Activated CD4-positive, alpha-beta T cell treated with anti-CD3 and anti-CD28 coated beads, Interleukin-2, amount 50 U/mL, for 16 hours (primary cell): ENCODE results near the gene NPTX1.

Experiments used
- DNase-seq: peaks from one replicate; pipeline ENCODE4 v3.0.0-alpha.2; 2020

Gene NPTX1

GRCh38 chr17:80456465-80457235, 19.8 kb downstream of the NPTX1 start:
- no peak for DNase-seq

DNA sequence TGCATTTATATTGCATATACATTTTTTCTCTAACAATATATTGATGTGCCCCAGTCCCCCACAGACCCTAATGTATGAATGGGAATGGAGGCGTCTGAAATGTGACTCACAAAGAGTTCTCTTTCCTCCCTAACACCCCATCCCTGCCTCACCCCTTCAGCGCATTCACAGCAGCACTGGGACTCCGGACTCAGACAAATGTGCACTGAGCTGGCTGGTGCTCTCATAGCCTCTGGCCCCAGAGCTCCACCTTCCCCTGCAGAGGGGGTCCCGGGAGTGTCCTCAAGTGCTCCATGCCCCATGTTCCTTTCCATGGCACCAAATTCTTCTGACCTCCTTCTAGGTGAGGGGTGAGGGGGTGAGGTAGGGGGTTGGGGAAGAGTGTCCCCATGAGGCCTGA, 20.6 kb downstream of the NPTX1 start:
- no peak for DNase-seq

DNA sequence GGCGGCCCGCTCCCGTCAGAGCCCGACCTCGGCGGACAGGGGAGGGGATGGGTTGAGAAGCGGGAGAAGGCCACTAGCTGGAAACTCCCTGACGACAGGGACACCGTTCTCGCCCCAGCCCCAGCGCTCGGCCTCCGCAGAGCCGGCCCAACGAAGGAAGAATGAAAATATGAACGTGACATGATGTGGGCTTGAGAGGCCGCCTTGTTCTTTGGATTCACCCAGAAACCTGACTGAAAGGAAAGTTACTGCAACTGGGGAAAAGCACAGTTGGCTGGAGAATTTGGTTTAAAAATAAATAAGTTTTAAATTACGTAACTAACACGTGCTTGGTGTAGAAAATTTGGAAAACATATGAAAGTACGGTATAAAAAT, 21.1 kb downstream of the NPTX1 start:
- peak; percentile 49 for DNase-seq

DNA sequence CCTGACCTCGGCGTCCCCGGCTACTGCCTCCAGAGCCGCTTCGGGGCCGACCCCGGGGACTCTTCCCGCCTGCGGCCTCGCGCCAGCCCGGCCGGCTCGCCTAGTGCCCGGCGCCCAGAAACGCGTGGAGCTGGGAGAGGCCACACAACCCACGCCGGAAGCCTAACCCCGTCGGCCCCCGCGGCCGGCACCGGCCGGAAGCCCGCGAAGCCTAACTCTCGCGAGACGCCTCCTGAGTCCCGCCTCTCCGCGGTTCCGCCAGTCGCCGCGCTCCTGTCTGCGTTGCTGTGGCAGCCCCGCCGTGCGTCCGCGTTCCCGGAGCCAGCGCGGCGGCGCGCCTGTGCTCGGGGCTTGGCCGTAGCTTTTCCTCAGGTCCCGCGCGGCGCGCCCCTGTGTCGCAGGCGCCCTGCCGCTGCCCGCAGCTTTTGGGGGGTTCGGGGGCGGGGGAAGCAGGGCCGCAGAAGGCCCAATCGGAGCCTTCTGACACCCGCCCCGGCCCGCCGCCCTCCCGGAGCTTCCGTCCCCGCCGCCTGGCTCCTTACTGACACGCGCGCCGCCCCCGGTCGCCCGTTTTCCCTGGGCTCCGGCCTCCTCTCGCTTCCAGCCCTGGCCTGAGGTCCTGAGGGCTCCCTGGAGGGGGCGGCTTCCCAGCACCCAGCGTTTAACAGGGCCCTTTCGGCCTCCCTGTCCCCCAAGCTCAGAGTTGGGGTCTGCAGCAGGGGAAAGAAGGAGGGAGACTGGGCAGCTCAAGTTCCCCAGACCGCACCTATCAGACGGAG, 21.7 kb downstream of the NPTX1 start:
- peak; percentile 98 for DNase-seq

DNA sequence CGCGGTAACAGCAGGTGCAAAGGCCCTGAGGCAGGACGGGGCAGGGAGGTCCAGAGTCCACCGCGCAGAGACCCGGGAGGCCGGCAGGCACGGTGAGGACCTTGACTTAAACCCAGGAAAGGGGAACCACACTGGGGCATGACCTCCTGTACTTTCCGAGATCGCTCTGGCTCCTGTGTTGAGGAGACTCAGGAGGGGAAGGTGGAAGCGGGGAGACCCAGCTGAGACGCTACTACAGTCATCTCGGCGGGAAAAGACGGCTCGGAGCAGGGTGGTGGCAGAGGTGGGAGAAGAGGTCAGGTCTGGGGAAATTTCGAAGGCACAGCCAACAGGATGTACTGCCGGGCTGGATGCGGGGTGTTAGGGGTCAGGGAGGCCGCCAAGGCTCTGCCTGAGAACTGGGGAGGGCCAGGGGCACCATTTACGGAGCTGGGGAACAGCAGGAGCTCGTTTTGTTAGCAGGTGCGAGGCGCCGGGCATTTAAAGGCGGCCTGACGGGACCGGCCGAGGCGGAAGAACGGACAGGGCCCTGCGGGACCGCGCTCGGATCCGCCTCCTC, 22.3 kb downstream of the NPTX1 start:
- no peak for DNase-seq

GRCh38 chr17:80453126-80453997, 23.0 kb downstream of the NPTX1 start:
- DNase-seq: no peak

DNA sequence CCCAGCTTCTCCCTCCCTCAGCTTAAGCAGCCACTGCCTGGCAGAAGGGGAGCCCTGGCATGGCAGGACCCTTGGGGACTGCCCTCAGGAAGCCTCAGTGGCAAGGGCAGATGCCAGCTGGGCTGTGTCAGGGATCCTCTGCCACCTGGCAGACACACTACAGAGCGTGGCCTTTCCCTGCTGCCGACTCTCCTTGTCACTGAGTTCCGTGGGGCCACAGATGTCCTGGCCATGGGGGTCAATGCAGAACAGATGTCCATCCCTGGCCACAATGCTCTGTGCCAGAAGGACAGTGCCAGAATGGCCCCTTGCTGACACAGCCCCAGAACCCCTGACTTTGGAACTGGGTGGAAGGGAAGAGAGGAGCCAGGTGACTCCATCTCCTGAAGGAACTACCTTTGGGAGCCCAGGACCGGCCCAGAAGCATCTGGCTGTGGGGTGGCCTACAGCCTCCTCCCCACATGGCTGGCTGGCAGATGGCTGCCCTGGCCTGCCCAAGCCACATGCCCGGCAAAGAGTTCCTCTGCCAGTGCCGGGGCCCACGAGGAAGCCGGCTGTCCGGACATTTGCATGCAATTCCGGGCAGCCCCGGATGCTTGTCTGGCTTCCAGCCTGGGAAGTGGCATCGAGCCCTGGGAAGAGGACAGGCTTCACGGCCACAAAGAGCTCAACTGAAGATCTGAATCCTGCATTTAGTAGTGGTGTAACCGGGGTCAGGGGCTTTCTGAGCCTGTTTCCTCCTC, 24.1 kb downstream of the NPTX1 start:
- no peak for DNase-seq

- DNase-seq: no peak
Observed at GRCh38 chr17:80451104-80451775, 25.2 kb downstream of the NPTX1 start.

DNA sequence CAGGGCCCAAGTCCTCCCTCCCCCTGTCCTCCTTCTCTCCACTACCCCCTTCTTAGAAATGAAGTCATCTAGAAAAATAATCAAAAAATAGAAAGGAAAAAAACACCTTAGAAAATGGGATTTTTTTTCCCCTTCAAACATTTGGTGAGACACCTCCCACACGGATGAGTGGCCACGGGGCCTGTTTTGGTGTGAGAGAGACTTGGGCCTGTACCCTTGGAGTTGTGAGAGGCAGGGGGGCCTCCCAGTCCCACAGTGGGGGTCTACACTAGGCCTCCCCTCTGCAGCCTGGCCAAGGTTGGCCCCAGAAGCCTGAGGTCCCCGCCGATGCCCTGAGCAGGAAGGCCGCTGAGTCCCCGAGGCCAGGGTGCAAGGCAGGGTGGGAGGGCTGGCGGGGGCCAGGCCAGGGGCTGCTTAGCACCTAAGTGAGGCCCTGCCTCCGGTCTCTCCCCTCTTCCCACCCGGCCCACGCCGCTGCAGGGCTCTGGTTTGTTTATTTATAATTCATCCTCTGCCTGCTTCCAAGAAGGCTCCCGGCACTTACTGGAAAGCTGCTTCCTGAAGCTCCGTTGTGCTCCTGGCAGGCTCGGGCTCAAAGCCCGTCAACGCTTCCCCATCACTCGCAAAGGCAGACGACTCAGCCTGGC, 26.4 kb downstream of the NPTX1 start:
- DNase-seq: no peak

- no peak for DNase-seq
Observed at GRCh38 chr17:80449194-80449929, 27.0 kb downstream of the NPTX1 start.

- no peak for DNase-seq
Observed at GRCh38 chr17:80447790-80448189, 28.6 kb downstream of the NPTX1 start.

GRCh38 chr17:80446645-80447405, 29.6 kb downstream of the NPTX1 start:
- no peak for DNase-seq

GRCh38 chr17:80445726-80446110, 30.7 kb downstream of the NPTX1 start:
- DNase-seq: no peak

- no peak for DNase-seq
Observed at GRCh38 chr17:80445007-80445725, 31.2 kb downstream of the NPTX1 start.

- no peak for DNase-seq
Observed at GRCh38 chr17:80444644-80444979, 31.8 kb downstream of the NPTX1 start.

DNA sequence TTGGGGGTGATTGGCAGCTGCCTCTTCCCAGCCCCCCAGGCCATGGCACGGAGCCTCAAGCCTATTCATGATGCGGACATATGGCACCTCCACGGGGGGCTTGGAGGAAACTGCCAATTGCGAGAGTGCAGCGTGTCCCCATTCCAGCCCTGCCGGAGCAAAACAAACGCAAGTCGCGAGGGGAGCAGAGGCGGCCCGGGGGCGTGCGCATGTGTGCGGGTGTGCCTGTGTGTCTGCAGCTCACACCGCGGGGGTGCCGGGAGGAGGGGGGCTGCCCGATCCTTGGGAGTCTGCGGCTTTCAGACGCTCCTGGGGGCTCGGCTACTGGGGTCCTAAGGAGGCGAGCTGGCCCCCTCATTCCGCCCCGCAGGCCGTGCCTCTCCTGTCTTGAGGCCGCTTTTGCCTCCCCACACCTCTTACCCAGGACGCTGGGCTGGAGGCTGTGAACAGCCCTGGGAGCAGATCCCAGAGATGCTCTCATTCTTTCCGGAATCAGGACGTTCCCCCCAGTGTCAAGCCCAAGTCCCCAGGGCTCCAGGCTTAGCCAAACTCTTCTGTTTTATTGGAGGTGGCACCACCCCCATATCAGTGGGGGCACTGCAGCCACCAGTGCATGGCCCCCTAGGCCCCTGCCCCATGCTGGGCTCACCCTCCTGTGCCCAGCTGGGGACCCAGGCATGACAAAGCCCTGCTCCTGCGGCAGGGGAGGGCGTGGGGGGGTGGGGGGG, 32.3 kb downstream of the NPTX1 start:
- no peak for DNase-seq

DNA sequence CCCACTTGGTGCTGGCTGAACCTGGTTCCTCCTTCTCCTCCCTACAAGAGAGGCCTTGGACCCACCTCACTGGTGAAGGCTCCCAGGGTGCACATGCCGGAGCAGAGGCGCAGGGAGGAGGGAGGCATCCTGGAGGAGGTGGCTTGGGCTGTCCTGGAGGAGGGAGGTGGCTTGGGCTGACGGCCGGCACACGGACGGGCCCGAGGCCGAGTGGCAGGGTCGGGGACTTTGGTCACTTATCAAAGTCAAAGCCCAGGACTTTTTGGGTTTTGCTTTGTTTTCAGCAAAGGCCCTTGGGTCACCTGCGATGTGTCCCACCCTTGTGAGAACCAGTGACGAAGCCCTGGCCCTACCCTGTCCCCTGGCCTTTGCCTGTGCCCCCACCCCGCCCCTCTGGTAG, 32.9 kb downstream of the NPTX1 start:
- no peak for DNase-seq

GRCh38 chr17:80442764-80443163, 33.6 kb downstream of the NPTX1 start:
- no peak for DNase-seq

DNA sequence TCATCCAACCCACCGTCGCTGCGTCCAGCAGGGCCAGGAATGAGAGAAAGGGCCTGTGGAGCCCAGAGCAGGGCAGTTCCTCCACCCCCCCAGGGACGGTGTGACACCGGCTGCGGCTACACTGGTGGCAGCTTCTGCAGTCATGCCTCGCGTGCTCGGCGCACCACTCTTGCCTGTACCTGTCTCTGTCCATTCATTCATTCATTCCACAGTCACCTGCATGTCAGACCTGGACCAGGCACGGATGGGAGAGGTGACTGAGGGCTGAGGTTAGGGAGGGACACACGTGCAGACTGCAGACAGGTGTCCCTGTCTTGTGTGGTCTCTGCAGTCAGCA, 34.1 kb downstream of the NPTX1 start:
- DNase-seq: no peak
